Measurements from ENCODE around the gene WDR88. TPM values are rescaled to one million over a fixed set of nuclear protein-coding genes. Genes with fewer than 3 reads are reported as not detected.
"Not testable (repeated sequence)": the region's sequence is repeated elsewhere in the genome, so short reads cannot be mapped to it uniquely, and the experiment has no call there.

The WDR88 gene
- total and polyA plus RNA-seq, 10 of the 15 experiments (the other 5 are each of a cell fraction or from before 2014, with no cell fraction given) = 0.19 to 0.34 TPM; not detected in 8

DNA sequence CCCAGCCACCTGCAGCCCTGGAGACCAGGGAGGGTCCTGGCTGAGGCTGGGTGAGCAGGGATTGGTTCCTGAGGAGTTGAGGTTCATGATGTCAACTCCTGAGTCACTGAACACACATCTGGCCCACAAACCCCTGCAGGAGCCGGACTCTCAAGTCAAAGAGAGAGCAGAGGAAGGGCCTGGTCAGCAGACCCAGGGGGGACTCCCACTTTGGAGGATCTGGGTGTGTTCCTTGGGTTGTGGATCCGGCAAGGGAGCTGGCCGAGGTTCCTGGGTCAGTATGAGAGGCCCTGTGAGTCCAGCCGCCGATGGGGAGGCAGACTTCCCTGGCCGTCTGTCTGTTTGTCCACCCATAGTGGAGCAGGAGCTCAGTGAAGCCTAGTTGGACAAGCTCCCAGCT is 89.7 kb downstream of the WDR88 start:
- ChIA-PET POLR2A (no interaction called here), SMC1A (ENCODE audit: uncharacterized antibody, unreplicated experiment) (no interaction called here), RAD21 (ENCODE audit: unreplicated experiment) (no interaction called here), CTCF (no interaction called here)
- ATAC-seq (no peak), FAIRE-seq (no peak), DNase-seq (ENCODE audit: low read depth, low spot score) (no peak)
- no peak overlapping the region for H2AFZ ChIP-seq (ENCODE audit: control insufficient read depth, low read depth, low read length)
- TF ChIP-seq CHD1 (IDR thresholded peaks at IDR 0.05; ENCODE audit: low read depth, low read length) (no peak), ETV6 (conservative IDR thresholded peaks at IDR 0.05 in 1 of 2, IDR thresholded peaks at IDR 0.05 in 1 of 2; ENCODE audit: borderline replicate concordance in 1 of 2, low read depth in 1 of 2) (no peak), NFIC (IDR thresholded peaks at IDR 0.05; ENCODE audit: low read depth, low read length) (no peak), EED (IDR thresholded peaks at IDR 0.05; ENCODE audit: low read depth) (no peak)
- TF ChIP-seq, protein P1, sequence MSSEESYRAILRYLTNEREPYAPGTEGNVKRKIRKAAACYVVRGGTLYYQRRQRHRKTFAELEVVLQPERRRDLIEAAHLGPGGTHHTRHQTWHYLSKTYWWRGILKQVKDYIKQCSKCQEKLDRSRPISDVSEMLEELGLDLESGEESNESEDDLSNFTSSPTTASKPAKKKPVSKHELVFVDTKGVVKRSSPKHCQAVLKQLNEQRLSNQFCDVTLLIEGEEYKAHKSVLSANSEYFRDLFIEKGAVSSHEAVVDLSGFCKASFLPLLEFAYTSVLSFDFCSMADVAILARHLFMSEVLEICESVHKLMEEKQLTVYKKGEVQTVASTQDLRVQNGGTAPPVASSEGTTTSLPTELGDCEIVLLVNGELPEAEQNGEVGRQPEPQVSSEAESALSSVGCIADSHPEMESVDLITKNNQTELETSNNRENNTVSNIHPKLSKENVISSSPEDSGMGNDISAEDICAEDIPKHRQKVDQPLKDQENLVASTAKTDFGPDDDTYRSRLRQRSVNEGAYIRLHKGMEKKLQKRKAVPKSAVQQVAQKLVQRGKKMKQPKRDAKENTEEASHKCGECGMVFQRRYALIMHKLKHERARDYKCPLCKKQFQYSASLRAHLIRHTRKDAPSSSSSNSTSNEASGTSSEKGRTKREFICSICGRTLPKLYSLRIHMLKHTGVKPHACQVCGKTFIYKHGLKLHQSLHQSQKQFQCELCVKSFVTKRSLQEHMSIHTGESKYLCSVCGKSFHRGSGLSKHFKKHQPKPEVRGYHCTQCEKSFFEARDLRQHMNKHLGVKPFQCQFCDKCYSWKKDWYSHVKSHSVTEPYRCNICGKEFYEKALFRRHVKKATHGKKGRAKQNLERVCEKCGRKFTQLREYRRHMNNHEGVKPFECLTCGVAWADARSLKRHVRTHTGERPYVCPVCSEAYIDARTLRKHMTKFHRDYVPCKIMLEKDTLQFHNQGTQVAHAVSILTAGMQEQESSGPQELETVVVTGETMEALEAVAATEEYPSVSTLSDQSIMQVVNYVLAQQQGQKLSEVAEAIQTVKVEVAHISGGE (CRISPR knock-in tag; IDR thresholded peaks at IDR 0.05) = no peak
- TF ChIP-seq, protein P2, sequence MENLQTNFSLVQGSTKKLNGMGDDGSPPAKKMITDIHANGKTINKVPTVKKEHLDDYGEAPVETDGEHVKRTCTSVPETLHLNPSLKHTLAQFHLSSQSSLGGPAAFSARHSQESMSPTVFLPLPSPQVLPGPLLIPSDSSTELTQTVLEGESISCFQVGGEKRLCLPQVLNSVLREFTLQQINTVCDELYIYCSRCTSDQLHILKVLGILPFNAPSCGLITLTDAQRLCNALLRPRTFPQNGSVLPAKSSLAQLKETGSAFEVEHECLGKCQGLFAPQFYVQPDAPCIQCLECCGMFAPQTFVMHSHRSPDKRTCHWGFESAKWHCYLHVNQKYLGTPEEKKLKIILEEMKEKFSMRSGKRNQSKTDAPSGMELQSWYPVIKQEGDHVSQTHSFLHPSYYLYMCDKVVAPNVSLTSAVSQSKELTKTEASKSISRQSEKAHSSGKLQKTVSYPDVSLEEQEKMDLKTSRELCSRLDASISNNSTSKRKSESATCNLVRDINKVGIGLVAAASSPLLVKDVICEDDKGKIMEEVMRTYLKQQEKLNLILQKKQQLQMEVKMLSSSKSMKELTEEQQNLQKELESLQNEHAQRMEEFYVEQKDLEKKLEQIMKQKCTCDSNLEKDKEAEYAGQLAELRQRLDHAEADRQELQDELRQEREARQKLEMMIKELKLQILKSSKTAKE (IDR thresholded peaks at IDR 0.05; ENCODE audit: low read depth, poor library complexity, severe bottlenecking) = no peak
- no TSS peak for BruUV-seq (replicated peaks)
- no peak overlapping the region for H3K4me3 ChIP-seq
- no peaks in the 10 kb centered on the region for H3K79me2 ChIP-seq (ENCODE audit: control insufficient read depth, insufficient read depth, low read length)
- H3K9ac ChIP-seq (ENCODE audit: control insufficient read depth, insufficient read depth, low read length) = no peak overlapping the region
- H3K4me1 ChIP-seq (ENCODE audit: control insufficient read depth, insufficient read depth, low read length) = no peaks in the 10 kb centered on the region
- no peaks in the 10 kb centered on the region; the same call in 2 of the 3 replicates for H3K9me3 ChIP-seq (replicated peaks; ENCODE audit: control insufficient read depth, insufficient read depth, low read length)
- no peaks in the 10 kb centered on the region for H4K20me1 ChIP-seq (ENCODE audit: control insufficient read depth, insufficient read depth)
- H3K4me2 ChIP-seq (ENCODE audit: control insufficient read depth, insufficient read depth) = no peak overlapping the region
- intact Hi-C loops (cut with micrococcal nuclease; ENCODE audit: unreplicated experiment) (no loop called here), in situ Hi-C loops (cut with MboI) (no loop called here)
- peaks cover 5 to 12% of the 10 kb centered on the region in 2 experiments; a peak in 3 of 4 replicates for H3K27me3 ChIP-seq (replicated peaks in 1 of 2; ENCODE audit: control insufficient read depth in 2 of 2, insufficient read depth in 2 of 2, low read length in 1 of 2)
- no peaks in the 10 kb centered on the region for H3K36me3 ChIP-seq (ENCODE audit: control insufficient read depth in 2 of 2, insufficient read depth in 2 of 2, low read length in 1 of 2)
- H3K27ac ChIP-seq (ENCODE audit: control insufficient read depth, insufficient read depth) = no peak overlapping the region
- 48% methylated on average over 6 of the region's 6 CpGs for WGBS (ENCODE audit: insufficient coverage, insufficient replicate concordance, low lambda C conversion rate, missing lambda C conversion rate)

DNA sequence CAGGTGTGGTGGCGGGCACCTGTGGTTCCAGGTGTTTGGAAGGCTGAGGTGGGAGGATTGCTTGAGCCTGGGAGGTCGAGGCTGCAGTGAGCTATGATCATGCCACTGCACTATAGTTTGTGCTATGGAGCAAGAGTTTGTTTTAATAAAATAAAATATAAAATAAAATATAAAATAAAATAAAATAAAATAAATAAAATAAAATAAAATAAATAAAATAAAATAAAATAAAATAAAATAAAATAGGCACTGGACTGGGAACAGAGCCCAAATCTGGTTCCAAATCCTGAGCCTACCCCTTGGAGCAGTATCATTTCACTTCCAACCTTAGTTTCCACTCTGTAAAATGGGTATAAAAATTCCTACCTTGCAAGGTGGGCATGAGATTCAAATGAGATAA is 90.3 kb downstream of the WDR88 start:
- H3K79me2 ChIP-seq (ENCODE audit: control insufficient read depth, insufficient read depth, low read length); FAIRE-seq; POLR2A ChIA-PET; H3K4me1 ChIP-seq (ENCODE audit: control insufficient read depth, insufficient read depth, low read length); H2AFZ ChIP-seq (ENCODE audit: control insufficient read depth, low read depth, low read length); H3K4me2 ChIP-seq (ENCODE audit: control insufficient read depth, insufficient read depth); H3K4me3 ChIP-seq; CTCF ChIA-PET; BruUV-seq (replicated peaks); H3K9ac ChIP-seq (ENCODE audit: control insufficient read depth, insufficient read depth, low read length); RAD21 ChIA-PET (ENCODE audit: unreplicated experiment); DNase-seq (ENCODE audit: low read depth, low spot score); SMC1A ChIA-PET (ENCODE audit: uncharacterized antibody, unreplicated experiment); H3K9me3 ChIP-seq (replicated peaks; ENCODE audit: control insufficient read depth, insufficient read depth, low read length); H3K36me3 ChIP-seq (ENCODE audit: control insufficient read depth in 2 of 2, insufficient read depth in 2 of 2, low read length in 1 of 2); ATAC-seq; in situ Hi-C loops (cut with MboI); H3K27ac ChIP-seq (ENCODE audit: control insufficient read depth, insufficient read depth); H4K20me1 ChIP-seq (ENCODE audit: control insufficient read depth, insufficient read depth); intact Hi-C loops (cut with micrococcal nuclease; ENCODE audit: unreplicated experiment): not testable (repeated sequence)
- 15% methylated on average over 2 of the region's 2 CpGs for WGBS (ENCODE audit: insufficient coverage, insufficient replicate concordance, low lambda C conversion rate, missing lambda C conversion rate)
- peaks cover 5 to 13% of the 10 kb centered on the region in 2 experiments; a peak in 3 of 4 replicates for H3K27me3 ChIP-seq (replicated peaks in 1 of 2; ENCODE audit: control insufficient read depth in 2 of 2, insufficient read depth in 2 of 2, low read length in 1 of 2)

Measured in GM12878 (cell line).